ENCODE data around the gene TLK2.
"Not testable (repeated sequence)": the region's sequence is repeated elsewhere in the genome, so short reads cannot be mapped to it uniquely, and the experiment has no call there.

TLK2 gene

GRCh38 chr17:62524077-62524476 is 45.5 kb downstream of the TLK2 start:
- H3K4me3 ChIP-seq (ENCODE audit: low read depth, low read length); DNase-seq (ENCODE audit: low read depth): not testable (repeated sequence)

DNA sequence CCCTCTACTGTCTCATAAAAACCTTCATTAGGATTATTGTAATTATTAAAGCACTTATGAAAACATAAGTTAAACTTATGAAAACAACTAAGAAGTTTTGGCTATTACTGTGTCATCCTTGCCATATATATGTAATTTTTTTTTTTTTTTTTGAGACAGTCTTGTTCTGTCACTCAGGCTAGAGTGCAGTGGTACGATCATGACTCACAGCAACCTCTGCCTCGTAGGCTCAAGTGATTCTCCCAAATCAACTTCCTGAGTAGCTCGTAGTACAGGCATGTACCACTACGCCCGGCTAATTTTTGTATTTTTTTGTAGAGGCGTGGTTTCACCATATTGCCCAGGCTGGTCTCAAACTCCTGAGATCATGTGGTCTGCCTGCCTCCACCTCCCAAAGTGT is 46.7 kb downstream of the TLK2 start:
- DNase-seq (ENCODE audit: low read depth); H3K4me3 ChIP-seq (ENCODE audit: low read depth, low read length): not testable (repeated sequence)

DNA sequence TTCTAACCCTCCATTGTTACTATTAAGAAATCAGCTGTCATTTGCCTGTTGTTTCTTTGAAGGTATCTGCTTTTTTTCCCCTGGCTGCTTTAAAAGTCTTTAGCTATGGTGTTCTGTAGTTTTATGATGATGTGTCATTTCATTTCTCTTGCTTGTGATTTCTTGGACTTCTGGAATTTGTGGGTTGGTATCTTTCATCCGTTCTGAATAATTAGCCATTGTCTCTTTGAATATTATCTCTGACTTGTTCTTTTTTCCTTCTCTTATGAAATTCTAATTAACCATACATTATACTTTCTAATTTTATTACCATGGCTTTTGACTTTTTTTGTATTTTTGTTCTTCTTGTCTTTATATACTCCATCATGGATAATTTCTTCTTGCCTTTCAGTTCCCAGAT is 52.3 kb downstream of the TLK2 start:
- not testable (repeated sequence) for DNase-seq (ENCODE audit: low read depth); H3K4me3 ChIP-seq (ENCODE audit: low read depth, low read length)

- not testable (repeated sequence) for DNase-seq (ENCODE audit: low read depth)
Observed at GRCh38 chr17:62536557-62536956, 57.9 kb downstream of the TLK2 start.

DNA sequence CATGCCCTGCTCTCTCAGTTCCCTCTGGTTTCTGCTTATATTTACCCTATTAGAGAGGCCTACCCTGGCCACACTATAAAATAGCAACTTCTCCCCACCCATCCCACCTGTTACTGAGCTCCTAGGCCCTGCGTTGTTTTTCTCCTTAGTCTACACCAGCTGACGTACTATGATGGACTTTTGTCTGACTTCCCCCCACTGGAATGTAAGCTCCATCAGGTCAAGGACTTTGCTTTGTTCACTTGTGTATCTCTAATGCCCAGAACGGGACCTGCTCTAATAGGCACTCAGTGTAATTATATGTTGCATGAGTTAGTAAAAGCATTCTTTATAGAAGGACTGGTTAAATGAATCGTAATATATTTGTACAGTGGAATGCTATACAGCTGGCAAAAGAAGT is 62.4 kb downstream of the TLK2 start:
- DNase-seq (ENCODE audit: low read depth); H3K4me3 ChIP-seq (ENCODE audit: low read depth, low read length): not testable (repeated sequence)

More at GRCh38 chr17:62536557-62536956, 57.9 kb downstream of the TLK2 start:
- not testable (repeated sequence) for H3K4me3 ChIP-seq (ENCODE audit: low read depth, low read length)

- DNase-seq (ENCODE audit: low read depth); H3K4me3 ChIP-seq (ENCODE audit: low read depth, low read length): not testable (repeated sequence)
Observed at GRCh38 chr17:62543278-62543775, 64.7 kb downstream of the TLK2 start.

- not testable (repeated sequence) for H3K4me3 ChIP-seq (ENCODE audit: low read depth, low read length); DNase-seq (ENCODE audit: low read depth)
Observed at GRCh38 chr17:62546066-62546465, 67.4 kb downstream of the TLK2 start.

- DNase-seq (ENCODE audit: low read depth): peak; percentile 44
- not testable (repeated sequence) for H3K4me3 ChIP-seq (ENCODE audit: low read depth, low read length)
Observed at GRCh38 chr17:62552851-62553659, 74.4 kb downstream of the TLK2 start.

GRCh38 chr17:62557532-62557931 is 78.9 kb downstream of the TLK2 start:
- not testable (repeated sequence) for H3K4me3 ChIP-seq (ENCODE audit: low read depth, low read length); DNase-seq (ENCODE audit: low read depth)

- DNase-seq (ENCODE audit: low read depth); H3K4me3 ChIP-seq (ENCODE audit: low read depth, low read length): not testable (repeated sequence)
Observed at GRCh38 chr17:62558941-62559340, 80.3 kb downstream of the TLK2 start.

- not testable (repeated sequence) for H3K4me3 ChIP-seq (ENCODE audit: low read depth, low read length); DNase-seq (ENCODE audit: low read depth)
Observed at GRCh38 chr17:62560971-62561370, 82.3 kb downstream of the TLK2 start.

- DNase-seq (ENCODE audit: low read depth): no peak
- H3K4me3 ChIP-seq (ENCODE audit: low read depth, low read length): no peak overlapping the region
Observed at GRCh38 chr17:62562656-62563055, 84.0 kb downstream of the TLK2 start.

DNA sequence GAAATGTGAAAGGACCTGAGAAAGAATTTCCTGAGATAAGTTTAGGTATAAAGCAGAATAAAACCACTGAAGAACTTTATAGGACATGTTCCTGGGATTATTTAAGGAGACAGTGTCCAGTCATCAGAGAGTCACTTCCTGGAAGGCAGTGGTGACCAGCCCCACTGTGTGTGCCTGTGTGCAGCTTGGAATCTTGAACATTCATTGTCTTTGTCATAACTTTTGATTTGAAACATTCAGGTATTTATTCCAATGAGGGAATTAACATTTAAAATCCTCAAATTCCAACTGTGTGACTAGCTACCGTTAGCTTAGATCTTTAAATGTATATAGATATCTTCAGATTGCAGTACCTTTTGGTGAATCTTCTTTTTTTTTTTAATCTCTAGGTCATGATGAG is 87.2 kb downstream of the TLK2 start:
- DNase-seq (ENCODE audit: low read depth): no peak
- TF ChIP-seq, protein P1, sequence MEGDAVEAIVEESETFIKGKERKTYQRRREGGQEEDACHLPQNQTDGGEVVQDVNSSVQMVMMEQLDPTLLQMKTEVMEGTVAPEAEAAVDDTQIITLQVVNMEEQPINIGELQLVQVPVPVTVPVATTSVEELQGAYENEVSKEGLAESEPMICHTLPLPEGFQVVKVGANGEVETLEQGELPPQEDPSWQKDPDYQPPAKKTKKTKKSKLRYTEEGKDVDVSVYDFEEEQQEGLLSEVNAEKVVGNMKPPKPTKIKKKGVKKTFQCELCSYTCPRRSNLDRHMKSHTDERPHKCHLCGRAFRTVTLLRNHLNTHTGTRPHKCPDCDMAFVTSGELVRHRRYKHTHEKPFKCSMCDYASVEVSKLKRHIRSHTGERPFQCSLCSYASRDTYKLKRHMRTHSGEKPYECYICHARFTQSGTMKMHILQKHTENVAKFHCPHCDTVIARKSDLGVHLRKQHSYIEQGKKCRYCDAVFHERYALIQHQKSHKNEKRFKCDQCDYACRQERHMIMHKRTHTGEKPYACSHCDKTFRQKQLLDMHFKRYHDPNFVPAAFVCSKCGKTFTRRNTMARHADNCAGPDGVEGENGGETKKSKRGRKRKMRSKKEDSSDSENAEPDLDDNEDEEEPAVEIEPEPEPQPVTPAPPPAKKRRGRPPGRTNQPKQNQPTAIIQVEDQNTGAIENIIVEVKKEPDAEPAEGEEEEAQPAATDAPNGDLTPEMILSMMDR (IDR thresholded peaks at IDR 0.05; ENCODE audit: low read depth, low read length): no peak
- no peak for TF ChIP-seq MYC (IDR thresholded peaks at IDR 0.05; ENCODE audit: low read depth, low read length)
- TF ChIP-seq POLR2A (IDR thresholded peaks at IDR 0.05; ENCODE audit: extremely low read depth, insufficient read length): no peak
- no peak for TF ChIP-seq MAX (IDR thresholded peaks at IDR 0.05; ENCODE audit: low read depth, low read length)
- H3K4me3 ChIP-seq (ENCODE audit: low read depth, low read length): no peak overlapping the region

More at GRCh38 chr17:62562656-62563055, 84.0 kb downstream of the TLK2 start:
- TF ChIP-seq MYC (IDR thresholded peaks at IDR 0.05; ENCODE audit: low read depth, low read length): no peak
- no peak for TF ChIP-seq POLR2A (IDR thresholded peaks at IDR 0.05; ENCODE audit: extremely low read depth, insufficient read length)
- no peak for TF ChIP-seq MAX (IDR thresholded peaks at IDR 0.05; ENCODE audit: low read depth, low read length)

Data from NB4 (cell line).